A673 (cell line): ENCODE measurements around the gene SCYL2. TPM values are rescaled to one million over a fixed set of nuclear protein-coding genes. Genes with fewer than 3 reads are reported as not detected.
A peak's percentile ranks its signal among the peaks of the same experiment; 100 is the strongest.

Experiments used
- BruUV-seq: library from RNA; stranded (reverse); fragments of 400-500 nt; replicated peaks from 2 replicates; lab custom pipeline; 2021; lab: Mats Ljungman, UMichigan
- CTCF ChIA-PET: fragments of 300-600 bp; sonication (Branson Sonifier 250); formaldehyde crosslinking; loops from one replicate; lab custom pipeline; 2022; ENCODE audit warnings: antibody characterized with exemption; lab: Charles Lee
- POLR2A ChIA-PET: fragments of 300-600 bp; sonication (Branson Sonifier 250); formaldehyde crosslinking; loops from one replicate; lab custom pipeline; 2022; ENCODE audit warnings: antibody characterized with exemption; ENCODE audit not compliant: low non-redundant PET; lab: Charles Lee
- DNase-seq: peaks from one replicate; pipeline ENCODE4 v3.0.0-alpha.2; 2015; ENCODE audit warnings: low spot score
- H3K27ac ChIP-seq: fragments of 200-600 bp; sonication (generic); 2 replicates; pipeline ENCODE4 v1.5.1; 2016; ENCODE audit warnings: mixed run types, low read depth, mild to moderate bottlenecking, mixed read lengths, antibody characterized with exemption, low read length; ENCODE audit not compliant: poor library complexity, severe bottlenecking
- H3K27me3 ChIP-seq: fragments of 200-600 bp; sonication (generic); replicated peaks from 2 replicates; pipeline ENCODE4 v1.6.1; 2017; ENCODE audit warnings: mixed run types, low read depth, mild to moderate bottlenecking, mixed read lengths, antibody characterized with exemption, low read length; ENCODE audit not compliant: insufficient read depth, poor library complexity
- H3K36me3 ChIP-seq: fragments of 200-600 bp; sonication (generic); 2 replicates; pipeline ENCODE4 v1.6.1; 2016; ENCODE audit warnings: mixed run types, mild to moderate bottlenecking, mixed read lengths, antibody characterized with exemption, low read length; ENCODE audit not compliant: insufficient read depth, poor library complexity, severe bottlenecking
- H3K4me1 ChIP-seq: fragments of 200-600 bp; sonication (generic); 2 replicates; pipeline ENCODE4 v1.6.1; 2017; ENCODE audit warnings: mixed run types, mild to moderate bottlenecking, mixed read lengths, antibody characterized with exemption, low read length; ENCODE audit not compliant: insufficient read depth, poor library complexity, severe bottlenecking
- H3K4me3 ChIP-seq: fragments of 200-600 bp; sonication (generic); 2 replicates; pipeline ENCODE4 v1.5.1; 2016; ENCODE audit warnings: low read depth, mixed run types, mild to moderate bottlenecking, mixed read lengths, low read length; ENCODE audit not compliant: poor library complexity, severe bottlenecking
- H3K9me3 ChIP-seq: fragments of 200-600 bp; sonication (generic); 2 replicates; pipeline ENCODE4 v1.6.1; 2016; ENCODE audit warnings: mixed run types, low read depth, mild to moderate bottlenecking, mixed read lengths, antibody characterized with exemption, low read length; ENCODE audit not compliant: poor library complexity, severe bottlenecking
- CTCF ChIP-seq: fragments of 300-800, 200-600 bp; sonication (generic); conservative IDR thresholded peaks from 2 replicates; pipeline ENCODE4 v1.5.1; 2017; ENCODE audit warnings: low read depth, mild to moderate bottlenecking, antibody characterized with exemption, low read length, moderate library complexity, mixed read lengths
- EZH2 ChIP-seq: fragments of 200-600 bp; sonication (generic); IDR thresholded peaks from 2 replicates; pipeline ENCODE4 v1.6.1; 2017; ENCODE audit warnings: borderline replicate concordance, low read depth, mild to moderate bottlenecking, mixed read lengths, antibody characterized with exemption, low read length; ENCODE audit not compliant: poor library complexity, severe bottlenecking
- intact Hi-C: fragments of 100-400 bp; cut with micrococcal nuclease; formaldehyde crosslinking; loops from one replicate; pipeline ENCODE4 v1.10.0; 2022; ENCODE audit not compliant: unreplicated experiment
- total RNA-seq: library from RNA; stranded (reverse); gene quantifications from 2 replicates; pipeline ENCODE4 v1.2.3, GENCODE V29; 2021

The SCYL2 gene
- total RNA-seq, 1 experiment from 2014 or later = 61.3 TPM

- POLR2A ChIA-PET = no interaction called here
- Histone ChIP-seq H3K27me3 (no peaks in the 10 kb centered on the region), H3K4me1 (no peaks in the 10 kb centered on the region), H3K9me3 (no peaks in the 10 kb centered on the region), H3K4me3 (no peak overlapping the region), H3K36me3 (no peaks in the 10 kb centered on the region), H3K27ac (no peak overlapping the region)
- TF ChIP-seq CTCF (no peak), EZH2 (no peak)
- intact Hi-C loops = loop anchor here (1.0 to 5.0 kb wide), 4 partner anchors 171 to 501 kb away; no protein-coding TSS in a partner anchor
- BruUV-seq = no TSS peak
- CTCF ChIA-PET = interaction anchor here (0.8 kb wide), 1 partner anchor 319 kb away, joined by 3 read pairs; no protein-coding TSS in a partner anchor
- no peak for DNase-seq
Measured at GRCh38 chr12:100234166-100234565, 32.8 kb upstream of the SCYL2 start.

DNA sequence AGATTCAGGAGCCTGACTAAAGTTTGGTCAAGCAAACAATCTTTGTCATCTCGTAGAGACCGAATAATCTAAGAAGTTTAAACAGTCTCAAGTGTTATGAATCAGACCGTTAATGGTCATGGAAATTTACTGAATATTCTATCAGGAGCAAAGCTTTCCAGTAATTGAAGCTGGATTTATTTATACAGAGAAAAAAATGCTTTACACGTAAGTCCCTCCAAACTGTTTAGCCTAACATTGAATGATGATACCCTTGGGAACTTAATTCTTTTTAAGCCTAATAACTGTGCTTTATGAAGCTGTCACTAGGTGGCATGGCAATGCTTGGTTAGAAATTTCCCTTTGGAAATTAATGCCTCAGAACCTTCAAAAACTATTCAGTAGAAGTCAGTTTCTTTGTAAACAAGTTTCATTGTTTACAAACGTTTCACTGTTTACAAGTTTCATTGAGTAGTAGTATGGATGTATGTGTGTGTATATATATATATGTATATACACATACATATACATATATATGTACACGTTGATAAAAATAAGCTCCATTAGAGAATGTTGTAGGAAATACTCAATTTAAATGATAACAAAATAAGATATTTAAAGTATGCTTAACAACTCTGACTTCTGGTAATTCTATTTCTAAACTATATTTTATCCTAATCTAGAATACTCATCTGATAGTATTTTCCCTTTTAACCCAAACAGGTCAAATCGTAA, 32.2 kb upstream of the SCYL2 start:
- peak; percentile 72 for DNase-seq
- POLR2A ChIA-PET = no interaction called here
- TF ChIP-seq EZH2 (no peak), CTCF (peak; percentile 79)

GRCh38 chr12:100238801-100239200, 28.2 kb upstream of the SCYL2 start:
- H3K36me3 ChIP-seq = no peaks in the 10 kb centered on the region
- intact Hi-C loops = no loop called here
- ChIA-PET POLR2A (no interaction called here), CTCF (no interaction called here)
- H3K9me3 ChIP-seq = no peaks in the 10 kb centered on the region
- no peak for DNase-seq
- no peaks in the 10 kb centered on the region for H3K27me3 ChIP-seq
- H3K27ac ChIP-seq = no peak overlapping the region
- H3K4me3 ChIP-seq = no peak overlapping the region
- TF ChIP-seq CTCF (no peak), EZH2 (no peak)
- H3K4me1 ChIP-seq = no peaks in the 10 kb centered on the region
- no TSS peak for BruUV-seq

More for the DNA sequence above, 32.2 kb upstream of the SCYL2 start:
- Histone ChIP-seq H3K4me3 (no peak overlapping the region), H3K9me3 (no peaks in the 10 kb centered on the region), H3K27ac (no peak overlapping the region), H3K36me3 (no peaks in the 10 kb centered on the region), H3K27me3 (no peaks in the 10 kb centered on the region), H3K4me1 (no peaks in the 10 kb centered on the region)
- CTCF ChIA-PET = interaction anchor here (0.6 to 1.8 kb wide), 7 partner anchors 20 to 1177 kb away, joined by 3 to 18 read pairs (median 3); no protein-coding TSS in a partner anchor
- intact Hi-C loops = loop anchor here (1.0 to 5.0 kb wide), 4 partner anchors 170 to 500 kb away; no protein-coding TSS in a partner anchor
- no TSS peak for BruUV-seq
